ENCODE measurements around the gene MED25.

Gene MED25

DNA sequence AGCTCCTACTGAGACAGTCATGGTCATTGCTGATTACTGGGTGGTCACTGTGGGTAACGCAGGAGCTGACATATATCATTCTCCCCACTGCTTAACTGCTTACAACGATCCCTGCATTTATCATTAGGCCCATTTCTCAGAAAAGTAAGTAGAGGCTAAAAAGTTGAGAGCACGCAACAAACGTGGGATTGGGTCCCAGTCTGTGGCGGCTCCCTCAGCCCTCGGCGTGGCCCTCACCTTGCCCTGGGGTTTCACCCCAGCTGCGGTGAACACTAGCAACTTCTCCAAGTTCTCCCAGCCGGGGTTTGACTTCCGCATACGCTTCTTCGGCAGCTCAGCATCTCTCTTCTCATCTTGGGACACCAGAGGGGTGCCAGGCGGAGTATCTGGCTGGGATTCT, 46.8 kb downstream of the MED25 start:
- H3K27ac ChIP-seq, result peak overlapping the region; percentile 96
- POLR2A ChIA-PET (ENCODE audit: low non-redundant PET), result interaction anchor here (1.5 kb wide), 1 partner anchor 14 kb away, joined by 13 read pairs; the partner anchor contains the start of gene PTOV1

DNA sequence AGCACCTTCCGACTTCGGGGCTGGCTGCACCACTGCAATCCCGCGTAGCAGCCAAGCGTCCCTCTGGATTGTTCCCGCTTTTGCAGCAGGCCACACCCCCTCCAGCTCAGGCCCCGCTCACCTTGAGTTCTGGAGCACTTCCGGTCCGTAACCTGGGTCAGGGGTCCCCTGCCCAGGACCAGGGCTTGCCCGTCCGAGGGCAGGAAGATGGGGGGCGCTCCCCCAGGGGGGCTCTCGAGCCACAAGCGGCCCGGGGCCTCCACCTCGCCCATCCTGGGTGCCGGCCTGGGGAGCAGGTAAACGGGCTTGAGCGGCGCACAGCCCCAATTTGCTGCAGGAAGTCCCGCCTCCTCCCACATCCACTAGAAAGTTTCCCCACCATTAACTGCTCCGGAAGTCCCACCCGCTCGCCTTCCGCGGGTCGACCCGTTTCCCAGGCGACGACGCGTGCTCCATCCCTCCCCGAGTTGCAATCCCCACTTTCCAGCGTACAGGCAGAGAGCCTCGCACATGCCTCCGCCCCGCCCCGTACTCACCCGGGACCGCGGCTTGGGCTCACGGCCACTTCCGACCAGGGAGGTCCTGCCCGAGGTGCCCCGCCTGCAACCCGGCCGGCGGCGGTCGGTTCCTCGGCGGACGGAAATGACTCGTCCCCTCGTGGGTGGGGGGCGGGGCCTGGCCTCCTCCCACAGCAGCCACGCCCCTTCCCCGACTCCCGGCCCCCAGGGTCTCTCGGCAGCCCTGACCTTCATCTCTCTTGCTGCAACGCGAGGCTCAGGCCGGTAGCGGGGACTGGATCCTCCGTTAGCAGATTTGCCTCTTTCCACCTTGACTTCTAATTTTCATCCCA, 49.1 kb downstream of the MED25 start, which contains the start of gene PNKP:
TSS of gene PNKP (minus strand) at position 644 of the 850 bp plus-strand sequence. CDS start at position 272, 372 bp downstream.
- ChIA-PET CTCF (no interaction called here), POLR2A (ENCODE audit: low non-redundant PET) (interaction anchor here (1.6 kb wide), 1 partner anchor 10 kb away, joined by 4 read pairs; the partner anchor contains the start of gene AKT1S1)
- H3K27ac ChIP-seq, result peak within 1 kb of the TSS; percentile 96
- peak; percentile 93 for DNase-seq (ENCODE audit: low spot score)
- TF ChIP-seq, protein P1, sequence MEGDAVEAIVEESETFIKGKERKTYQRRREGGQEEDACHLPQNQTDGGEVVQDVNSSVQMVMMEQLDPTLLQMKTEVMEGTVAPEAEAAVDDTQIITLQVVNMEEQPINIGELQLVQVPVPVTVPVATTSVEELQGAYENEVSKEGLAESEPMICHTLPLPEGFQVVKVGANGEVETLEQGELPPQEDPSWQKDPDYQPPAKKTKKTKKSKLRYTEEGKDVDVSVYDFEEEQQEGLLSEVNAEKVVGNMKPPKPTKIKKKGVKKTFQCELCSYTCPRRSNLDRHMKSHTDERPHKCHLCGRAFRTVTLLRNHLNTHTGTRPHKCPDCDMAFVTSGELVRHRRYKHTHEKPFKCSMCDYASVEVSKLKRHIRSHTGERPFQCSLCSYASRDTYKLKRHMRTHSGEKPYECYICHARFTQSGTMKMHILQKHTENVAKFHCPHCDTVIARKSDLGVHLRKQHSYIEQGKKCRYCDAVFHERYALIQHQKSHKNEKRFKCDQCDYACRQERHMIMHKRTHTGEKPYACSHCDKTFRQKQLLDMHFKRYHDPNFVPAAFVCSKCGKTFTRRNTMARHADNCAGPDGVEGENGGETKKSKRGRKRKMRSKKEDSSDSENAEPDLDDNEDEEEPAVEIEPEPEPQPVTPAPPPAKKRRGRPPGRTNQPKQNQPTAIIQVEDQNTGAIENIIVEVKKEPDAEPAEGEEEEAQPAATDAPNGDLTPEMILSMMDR (conservative IDR thresholded peaks at IDR 0.05; ENCODE audit: low read depth), result no peak

More for the DNA sequence above, 46.8 kb downstream of the MED25 start:
- TF ChIP-seq, protein P1 (conservative IDR thresholded peaks at IDR 0.05; ENCODE audit: low read depth), result no peak
- no peak for DNase-seq (ENCODE audit: low spot score)
- CTCF ChIA-PET, result no interaction called here

DNA sequence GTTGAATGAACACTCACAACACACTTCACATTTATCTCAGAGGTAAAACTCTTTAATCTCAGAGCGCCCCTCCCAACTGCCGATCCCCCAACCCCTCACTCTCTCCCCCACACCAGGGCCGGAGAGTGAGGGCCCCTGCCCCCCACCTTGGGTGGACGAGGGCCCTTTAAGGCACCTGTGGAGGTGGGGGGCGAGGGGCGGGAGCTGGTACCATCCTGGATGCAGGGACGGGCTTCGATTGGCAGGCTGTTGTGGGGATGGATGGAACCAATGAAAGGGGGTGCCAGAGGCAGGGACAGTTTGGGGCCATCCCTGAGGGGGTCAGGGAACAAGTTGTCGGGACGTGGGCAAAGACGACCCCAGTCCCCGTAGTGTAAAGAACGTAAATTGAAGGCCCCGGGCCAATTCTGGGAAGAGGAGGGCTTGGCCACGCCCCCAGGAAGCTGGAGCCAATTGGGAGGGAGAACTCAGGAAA, 51.0 kb downstream of the MED25 start:
- peak overlapping the region; percentile 96 for H3K27ac ChIP-seq
- CTCF ChIA-PET, result no interaction called here
- TF ChIP-seq, protein P1 (conservative IDR thresholded peaks at IDR 0.05; ENCODE audit: low read depth), result no peak
- DNase-seq (ENCODE audit: low spot score), result no peak
- POLR2A ChIA-PET (ENCODE audit: low non-redundant PET), result interaction anchor here (0.7 to 1.6 kb wide), 4 partner anchors 8 to 171 kb away, joined by 3 to 6 read pairs (median 4); partner anchors contain the start of genes AKT1S1 and PTOV1

DNA sequence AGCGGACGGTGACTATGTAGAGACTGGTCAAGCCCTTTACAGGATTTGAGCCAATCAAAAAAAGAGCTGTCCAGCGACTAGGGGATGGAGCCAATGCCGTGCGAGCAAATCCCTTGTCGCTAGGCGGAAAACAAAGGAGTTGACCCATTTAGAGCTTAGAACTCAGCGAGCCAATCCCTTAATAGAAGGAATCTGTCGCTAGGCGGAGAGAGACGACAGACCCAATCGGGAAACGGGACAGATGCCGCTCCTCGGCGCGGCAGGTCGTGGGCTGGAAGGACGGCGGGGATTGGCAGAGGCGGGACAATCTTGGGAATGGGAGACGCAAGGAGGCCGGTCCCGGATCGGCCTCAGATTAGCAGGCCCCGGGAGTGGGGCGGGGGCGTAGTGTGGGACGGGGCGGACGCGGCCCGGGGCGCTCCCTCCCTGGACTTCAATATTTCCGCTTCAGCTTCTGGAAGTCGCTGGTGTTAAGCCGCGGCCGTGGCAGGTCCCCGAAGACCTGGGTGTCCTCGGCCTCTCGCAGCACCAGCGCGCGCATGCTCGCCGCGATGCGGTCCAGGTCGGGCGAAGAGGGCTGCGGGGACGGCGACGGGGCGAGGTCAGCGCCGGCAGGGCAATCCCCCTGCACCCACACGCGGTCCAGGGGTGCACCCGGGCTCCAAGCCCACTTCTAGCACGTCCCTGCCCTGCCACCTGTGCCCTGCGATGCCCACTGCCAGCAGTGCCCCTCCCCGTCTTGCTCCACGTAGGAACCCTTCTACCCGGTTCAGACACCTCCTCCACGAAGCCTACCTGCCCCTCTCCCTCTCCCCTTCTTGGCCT, 51.6 kb downstream of the MED25 start:
- CTCF ChIA-PET, result no interaction called here
- TF ChIP-seq, protein P1 (conservative IDR thresholded peaks at IDR 0.05; ENCODE audit: low read depth), result no peak
- peak overlapping the region; percentile 96 for H3K27ac ChIP-seq
- POLR2A ChIA-PET (ENCODE audit: low non-redundant PET), result interaction anchor here (0.6 to 1.3 kb wide), 3 partner anchors 19 to 724 kb away, joined by 3 to 6 read pairs (median 3); partner anchors contain the start of gene PTOV1
- DNase-seq (ENCODE audit: low spot score), result peak; percentile 97

DNA sequence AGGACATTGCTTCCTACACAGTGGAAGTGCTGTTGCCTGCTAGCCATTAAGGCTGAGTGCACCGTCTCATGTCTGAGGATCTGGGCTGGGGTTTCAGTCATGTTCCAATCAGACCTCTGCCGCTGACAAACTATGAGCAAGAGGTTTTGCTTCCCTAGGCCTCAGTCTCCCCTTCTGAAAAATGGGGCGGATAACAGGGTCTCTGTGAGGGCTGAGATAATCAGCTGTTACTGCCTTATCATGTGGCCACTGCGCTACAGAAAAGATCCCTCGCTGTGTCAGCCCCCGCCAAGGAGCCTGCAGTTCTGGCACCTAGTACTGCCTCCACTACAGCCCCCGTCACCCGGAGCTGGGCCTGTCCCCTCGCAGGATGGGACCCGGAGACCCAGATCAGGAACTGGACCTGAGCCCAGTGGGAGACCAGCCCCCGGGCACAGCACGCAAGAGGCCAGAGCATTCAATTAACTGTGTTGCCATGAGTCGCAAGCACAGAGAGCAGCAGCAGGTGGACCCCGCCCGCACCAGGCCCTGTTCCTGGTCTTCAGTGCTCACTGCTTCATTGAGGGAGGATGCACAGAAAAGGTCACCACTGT, 52.3 kb downstream of the MED25 start:
- POLR2A ChIA-PET (ENCODE audit: low non-redundant PET), result interaction anchor here (0.6 kb wide), 1 partner anchor 723 kb away, joined by 3 read pairs; no protein-coding TSS in a partner anchor
- TF ChIP-seq, protein P1 (conservative IDR thresholded peaks at IDR 0.05; ENCODE audit: low read depth), result no peak
- H3K27ac ChIP-seq, result peak overlapping the region; percentile 96
- CTCF ChIA-PET, result interaction anchor here (0.5 kb wide), 1 partner anchor 152 kb away, joined by 3 read pairs; no protein-coding TSS in a partner anchor
- DNase-seq (ENCODE audit: low spot score), result no peak

Measured in RWPE1 (cell line).